ENCODE data around the gene SEZ6L2. TPM values are rescaled to one million over a fixed set of nuclear protein-coding genes. Genes with fewer than 3 reads are reported as not detected.
A peak's percentile ranks its signal among the peaks of the same experiment; 100 is the strongest.
"Not testable (repeated sequence)": the region's sequence is repeated elsewhere in the genome, so short reads cannot be mapped to it uniquely, and the experiment has no call there.

SEZ6L2 gene
- total RNA-seq, 6 experiments from 2014 or later = 1.5 to 4.5 (median 3.9) TPM

GRCh38 chr16:29915590-29916247, 16.4 kb upstream of the SEZ6L2 start:
- no peaks in the 10 kb centered on the region for H3K27me3 Mint-ChIP-seq (ENCODE audit: insufficient read depth)
- no peak overlapping the region for H3K27ac Mint-ChIP-seq
- H3K9me3 Mint-ChIP-seq = no peaks in the 10 kb centered on the region
- TF ChIP-seq CTCF (IDR thresholded peaks at IDR 0.05) = no peak
- H3K36me3 Mint-ChIP-seq (ENCODE audit: low read depth) = peaks cover 18% of the 10 kb centered on the region; the same call in 1 of the 2 replicates
- DNase-seq = no peak
- peaks cover 3% of the 10 kb centered on the region; the same call in 1 of the 2 replicates for H3K4me1 Mint-ChIP-seq (ENCODE audit: low read depth)
- H3K4me3 Mint-ChIP-seq = no peak overlapping the region

- H3K27me3 Mint-ChIP-seq (ENCODE audit: insufficient read depth) = no peaks in the 10 kb centered on the region
- no peak for TF ChIP-seq CTCF (IDR thresholded peaks at IDR 0.05)
- no peak overlapping the region for H3K4me3 Mint-ChIP-seq
- H3K27ac Mint-ChIP-seq = no peak overlapping the region
- H3K36me3 Mint-ChIP-seq (ENCODE audit: low read depth) = peaks cover 15% of the 10 kb centered on the region; the same call in 1 of the 2 replicates
- H3K9me3 Mint-ChIP-seq = no peaks in the 10 kb centered on the region
- peaks cover 10% of the 10 kb centered on the region for H3K4me1 Mint-ChIP-seq (ENCODE audit: low read depth)
- DNase-seq = no peak
Measured at GRCh38 chr16:29913514-29913913, 14.2 kb upstream of the SEZ6L2 start.

- H3K4me1 Mint-ChIP-seq (ENCODE audit: low read depth) = peaks cover 14% of the 10 kb centered on the region
- DNase-seq = no peak
- no peak overlapping the region for H3K27ac Mint-ChIP-seq
- TF ChIP-seq CTCF (IDR thresholded peaks at IDR 0.05) = no peak
- peaks cover 18% of the 10 kb centered on the region; the same call in 1 of the 2 replicates for H3K36me3 Mint-ChIP-seq (ENCODE audit: low read depth)
- H3K27me3 Mint-ChIP-seq (ENCODE audit: insufficient read depth) = no peaks in the 10 kb centered on the region; the same call in 1 of the 2 replicates
- H3K9me3 Mint-ChIP-seq = no peaks in the 10 kb centered on the region
- no peak overlapping the region for H3K4me3 Mint-ChIP-seq
Measured at GRCh38 chr16:29912087-29912486, 12.7 kb upstream of the SEZ6L2 start.

- Mint-ChIP-seq H3K27me3 (ENCODE audit: insufficient read depth) (no peaks in the 10 kb centered on the region; the same call in 1 of the 2 replicates), H3K4me3 (no peak overlapping the region), H3K9me3 (no peaks in the 10 kb centered on the region), H3K4me1 (ENCODE audit: low read depth) (peaks cover 14% of the 10 kb centered on the region), H3K27ac (no peak overlapping the region), H3K36me3 (ENCODE audit: low read depth) (peaks cover 19% of the 10 kb centered on the region; the same call in 1 of the 2 replicates)
- DNase-seq = no peak
- TF ChIP-seq CTCF (IDR thresholded peaks at IDR 0.05) = no peak
Measured at GRCh38 chr16:29911676-29912010, 12.3 kb upstream of the SEZ6L2 start.

- no peak for DNase-seq
- Mint-ChIP-seq H3K4me3 (no peak overlapping the region), H3K9me3 (no peaks in the 10 kb centered on the region), H3K36me3 (ENCODE audit: low read depth) (peaks cover 19% of the 10 kb centered on the region; the same call in 1 of the 2 replicates), H3K27me3 (ENCODE audit: insufficient read depth) (no peaks in the 10 kb centered on the region; the same call in 1 of the 2 replicates), H3K27ac (no peak overlapping the region), H3K4me1 (ENCODE audit: low read depth) (peaks cover 14% of the 10 kb centered on the region)
- TF ChIP-seq CTCF (IDR thresholded peaks at IDR 0.05) = no peak; the same call in 1 of the 2 replicates
Measured at GRCh38 chr16:29910819-29911675, 11.7 kb upstream of the SEZ6L2 start.

GRCh38 chr16:29909851-29910250, 10.5 kb upstream of the SEZ6L2 start:
- DNase-seq; H3K9me3 Mint-ChIP-seq; H3K27me3 Mint-ChIP-seq (ENCODE audit: insufficient read depth); H3K4me3 Mint-ChIP-seq: not testable (repeated sequence)
- Mint-ChIP-seq H3K4me1 (ENCODE audit: low read depth) (peaks cover 14% of the 10 kb centered on the region), H3K27ac (peak overlapping the region; percentile 66), H3K36me3 (ENCODE audit: low read depth) (peaks cover 14% of the 10 kb centered on the region; the same call in 1 of the 2 replicates)
